ENCODE measurements around the gene DISP1. TPM values are rescaled to one million over a fixed set of nuclear protein-coding genes. Genes with fewer than 3 reads are reported as not detected.
A peak's percentile ranks its signal among the peaks of the same experiment; 100 is the strongest.

DISP1 gene, protein sequence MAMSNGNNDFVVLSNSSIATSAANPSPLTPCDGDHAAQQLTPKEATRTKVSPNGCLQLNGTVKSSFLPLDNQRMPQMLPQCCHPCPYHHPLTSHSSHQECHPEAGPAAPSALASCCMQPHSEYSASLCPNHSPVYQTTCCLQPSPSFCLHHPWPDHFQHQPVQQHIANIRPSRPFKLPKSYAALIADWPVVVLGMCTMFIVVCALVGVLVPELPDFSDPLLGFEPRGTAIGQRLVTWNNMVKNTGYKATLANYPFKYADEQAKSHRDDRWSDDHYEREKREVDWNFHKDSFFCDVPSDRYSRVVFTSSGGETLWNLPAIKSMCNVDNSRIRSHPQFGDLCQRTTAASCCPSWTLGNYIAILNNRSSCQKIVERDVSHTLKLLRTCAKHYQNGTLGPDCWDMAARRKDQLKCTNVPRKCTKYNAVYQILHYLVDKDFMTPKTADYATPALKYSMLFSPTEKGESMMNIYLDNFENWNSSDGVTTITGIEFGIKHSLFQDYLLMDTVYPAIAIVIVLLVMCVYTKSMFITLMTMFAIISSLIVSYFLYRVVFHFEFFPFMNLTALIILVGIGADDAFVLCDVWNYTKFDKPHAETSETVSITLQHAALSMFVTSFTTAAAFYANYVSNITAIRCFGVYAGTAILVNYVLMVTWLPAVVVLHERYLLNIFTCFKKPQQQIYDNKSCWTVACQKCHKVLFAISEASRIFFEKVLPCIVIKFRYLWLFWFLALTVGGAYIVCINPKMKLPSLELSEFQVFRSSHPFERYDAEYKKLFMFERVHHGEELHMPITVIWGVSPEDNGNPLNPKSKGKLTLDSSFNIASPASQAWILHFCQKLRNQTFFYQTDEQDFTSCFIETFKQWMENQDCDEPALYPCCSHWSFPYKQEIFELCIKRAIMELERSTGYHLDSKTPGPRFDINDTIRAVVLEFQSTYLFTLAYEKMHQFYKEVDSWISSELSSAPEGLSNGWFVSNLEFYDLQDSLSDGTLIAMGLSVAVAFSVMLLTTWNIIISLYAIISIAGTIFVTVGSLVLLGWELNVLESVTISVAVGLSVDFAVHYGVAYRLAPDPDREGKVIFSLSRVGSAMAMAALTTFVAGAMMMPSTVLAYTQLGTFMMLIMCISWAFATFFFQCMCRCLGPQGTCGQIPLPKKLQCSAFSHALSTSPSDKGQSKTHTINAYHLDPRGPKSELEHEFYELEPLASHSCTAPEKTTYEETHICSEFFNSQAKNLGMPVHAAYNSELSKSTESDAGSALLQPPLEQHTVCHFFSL (N-terminal part only)
- polyA plus RNA-seq (ENCODE audit: insufficient read length in 3 of 3), result 10 to 100 TPM; 14.6 to 15.7 (median 14.7) TPM

DNA sequence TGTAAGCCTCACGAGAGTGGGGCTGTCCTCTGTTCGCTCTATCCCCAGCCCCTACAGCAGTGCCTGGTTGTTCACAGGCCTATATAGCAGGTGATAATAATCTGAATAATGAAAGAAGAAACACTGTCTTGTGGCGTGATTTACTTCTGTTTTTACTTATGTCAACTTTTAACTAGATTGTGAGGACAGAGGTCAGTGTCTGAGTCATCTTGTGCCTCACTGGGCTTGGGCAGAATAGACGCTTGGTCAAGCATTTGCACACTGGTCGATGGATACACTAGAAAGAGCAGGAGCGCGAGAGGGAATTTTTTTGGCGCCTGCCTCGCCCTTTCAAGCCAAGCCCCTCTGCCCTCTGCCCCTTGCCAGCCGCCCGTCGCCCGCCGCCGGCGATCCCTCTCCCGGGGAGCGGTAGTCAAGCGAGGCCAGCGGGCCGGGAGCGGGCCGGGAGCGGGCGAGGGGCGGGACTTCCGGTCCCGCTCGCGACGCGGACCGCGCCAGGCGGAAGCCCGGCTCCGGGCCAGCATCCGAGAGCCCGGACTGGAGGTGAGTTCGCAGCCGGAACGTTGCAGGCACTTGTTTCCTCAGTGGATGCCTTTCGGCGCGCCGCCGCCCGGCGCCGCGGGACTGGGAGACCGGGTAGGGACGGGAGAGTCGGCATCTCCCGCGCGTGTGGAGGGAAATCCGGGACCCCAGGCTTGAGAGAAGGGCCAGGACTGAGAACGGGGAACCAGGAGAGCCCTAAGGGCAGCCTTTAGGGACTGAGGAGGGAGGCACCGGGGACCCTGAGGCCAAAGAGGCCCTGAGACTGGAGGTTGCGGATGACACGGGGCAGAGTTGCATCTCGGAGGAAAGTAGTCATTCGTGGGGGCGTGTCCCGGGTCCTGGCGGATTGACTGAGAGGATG is at the start of gene DISP1:
DISP1 (plus strand) TSS at position 504 of the 904 bp plus-strand sequence. CDS start 127,785 bp downstream, outside the sequence.
- peak in 2 of 3 donors; percentile 41 to 51 for DNase-seq (ENCODE audit: low read depth in 3 of 3, low spot score in 2 of 3)

DNA sequence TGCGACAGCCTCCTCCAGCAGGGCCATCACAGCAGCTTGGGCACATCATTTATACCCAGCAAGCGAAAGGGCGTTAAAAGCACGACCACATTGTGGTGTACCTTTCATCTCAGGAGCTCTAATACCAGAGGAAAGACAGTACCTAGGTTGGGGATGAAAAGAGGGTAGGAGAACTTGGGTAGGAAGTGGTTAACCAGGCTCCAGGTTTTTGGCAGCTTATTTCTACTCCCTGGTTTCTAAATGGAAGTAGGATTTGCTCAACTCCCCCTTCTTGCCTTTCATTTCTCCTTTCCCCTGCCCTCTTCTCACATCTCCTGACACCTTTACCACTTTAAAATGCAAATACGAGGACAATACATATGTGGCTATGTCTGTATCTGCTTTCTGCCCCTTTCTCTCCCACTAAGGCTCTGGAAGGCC is 47.7 kb upstream of the DISP1 start:
- no peak for DNase-seq (ENCODE audit: low read depth in 3 of 3, low spot score in 2 of 3)

DNA sequence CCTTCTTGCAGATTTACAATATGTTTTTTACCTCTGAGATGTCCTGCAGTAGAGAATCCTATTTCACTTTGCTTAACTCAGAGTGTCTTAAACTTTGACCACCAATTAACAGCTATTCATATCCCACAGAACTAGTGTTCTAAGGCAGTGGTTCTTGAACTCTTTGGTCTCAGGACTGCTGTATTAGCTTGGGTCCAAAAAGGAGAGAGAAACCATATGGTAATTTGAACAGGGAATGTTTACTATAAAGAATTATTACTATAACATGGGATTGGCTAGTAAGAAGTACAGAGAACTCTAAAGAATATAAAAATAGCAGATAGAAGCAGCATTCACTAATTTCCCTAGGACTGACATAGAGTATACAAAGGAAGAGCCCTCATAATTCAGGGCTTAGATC is 46.2 kb upstream of the DISP1 start:
- no peak for DNase-seq (ENCODE audit: low read depth in 3 of 3, low spot score in 2 of 3)

DNA sequence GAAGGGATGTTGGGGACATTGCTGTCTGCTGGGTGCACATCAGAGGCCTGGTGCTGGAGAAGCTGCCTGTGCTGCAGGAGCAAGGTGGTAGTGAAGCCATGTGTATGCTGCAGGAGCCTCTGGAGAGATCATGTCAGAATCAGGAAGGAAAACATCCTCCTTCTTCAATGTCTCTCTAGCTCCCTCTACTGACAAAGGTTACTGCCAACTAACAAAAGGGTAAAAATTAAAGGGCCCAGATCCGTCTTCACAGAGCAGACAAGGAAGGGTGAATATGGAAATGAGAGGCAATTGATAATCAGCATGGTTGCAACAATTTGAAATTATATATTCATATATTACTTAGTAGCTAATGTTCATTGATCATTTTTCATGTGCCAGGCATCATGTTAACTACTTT is 45.7 kb upstream of the DISP1 start:
- no peak for DNase-seq (ENCODE audit: low read depth in 3 of 3, low spot score in 2 of 3)

DNA sequence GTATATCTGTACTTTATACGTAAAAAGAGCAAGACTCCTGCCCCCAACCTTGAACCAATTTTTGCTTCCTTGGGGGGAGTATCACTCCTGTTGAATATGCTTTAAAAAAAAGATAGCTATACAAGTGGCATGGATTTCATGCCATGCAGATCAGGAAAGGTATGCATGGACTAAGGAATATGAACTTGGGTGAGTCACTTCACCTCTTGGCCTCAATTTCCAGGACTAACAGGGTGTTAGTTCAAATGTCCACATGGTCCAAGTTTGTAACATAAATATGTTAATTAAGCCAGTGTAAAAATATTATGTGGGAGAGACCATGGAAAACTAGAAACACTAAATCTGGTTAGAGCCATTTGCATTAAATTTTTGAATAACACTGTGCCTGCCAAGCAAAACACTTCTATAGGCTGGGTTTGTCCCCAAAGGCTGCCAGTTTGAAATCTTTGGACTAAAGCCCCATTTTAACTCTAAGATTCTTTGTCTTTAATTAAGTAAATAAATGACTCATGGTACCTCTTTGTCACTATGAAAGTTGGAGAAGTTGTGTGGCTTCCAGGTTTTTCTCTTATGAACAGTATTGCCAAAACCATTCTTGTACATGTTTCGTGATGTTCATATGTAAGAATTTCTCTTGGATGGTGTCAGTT is 44.7 kb upstream of the DISP1 start:
- no peak for DNase-seq (ENCODE audit: low read depth in 3 of 3, low spot score in 2 of 3)

DNA sequence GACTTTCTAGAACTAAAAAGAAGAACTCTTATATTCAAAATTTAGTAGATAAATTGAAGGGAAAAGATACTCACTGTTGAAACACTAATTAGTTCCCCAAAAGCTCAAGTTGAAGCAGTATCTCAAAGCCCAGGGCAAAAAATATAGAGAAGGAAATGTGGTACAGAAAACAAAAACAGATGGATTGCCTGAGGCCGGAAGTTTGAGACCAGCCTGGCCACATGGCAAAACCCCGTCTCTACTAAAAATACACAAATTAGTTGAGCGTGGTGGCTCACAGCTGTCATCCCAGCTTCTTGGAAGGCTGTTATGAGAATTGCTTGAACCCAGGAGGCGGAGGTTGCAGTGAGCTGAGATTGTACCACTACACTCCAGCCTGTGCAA is 41.9 kb upstream of the DISP1 start:
- no peak for DNase-seq (ENCODE audit: low read depth in 3 of 3, low spot score in 2 of 3)

DNA sequence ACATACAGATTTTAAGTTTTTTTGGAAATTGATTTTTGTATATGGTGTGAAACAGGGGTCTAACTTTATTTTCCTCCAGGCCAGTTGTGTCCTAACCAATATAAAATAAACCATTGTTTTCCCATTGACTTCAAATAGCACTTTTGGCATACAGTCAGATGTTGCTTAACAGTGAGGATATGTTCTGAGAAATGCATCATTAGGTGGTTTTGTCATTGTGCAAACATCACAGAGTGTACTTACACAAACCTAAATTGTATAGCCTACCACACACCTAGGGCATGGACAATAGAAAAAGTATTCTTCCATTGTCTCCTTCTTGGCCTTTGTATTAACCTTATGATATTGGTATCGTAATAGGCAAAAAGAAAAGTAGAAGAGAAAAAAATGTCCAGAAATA is 37.4 kb upstream of the DISP1 start:
- DNase-seq (ENCODE audit: low read depth in 3 of 3, low spot score in 2 of 3), result no peak

DNA sequence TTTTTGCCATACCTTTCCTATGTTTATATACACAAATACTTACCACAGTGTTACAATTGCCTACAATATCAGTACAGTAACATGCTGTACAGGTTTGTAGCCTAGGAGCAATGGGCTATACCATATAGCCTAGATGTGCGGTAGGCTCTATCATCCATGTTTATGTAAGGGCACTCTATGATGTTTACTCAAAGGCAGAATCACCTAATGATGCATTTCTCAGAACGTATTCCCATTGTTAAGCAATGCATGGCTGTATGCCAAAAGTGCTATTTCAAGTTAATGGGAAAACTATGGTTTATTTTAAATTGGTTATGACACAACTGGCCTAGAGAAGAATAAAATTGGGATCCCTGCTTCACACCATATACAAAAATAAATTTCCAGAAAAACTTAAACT is 36.9 kb upstream of the DISP1 start:
- DNase-seq (ENCODE audit: low read depth in 3 of 3, low spot score in 2 of 3), result no peak

DNA sequence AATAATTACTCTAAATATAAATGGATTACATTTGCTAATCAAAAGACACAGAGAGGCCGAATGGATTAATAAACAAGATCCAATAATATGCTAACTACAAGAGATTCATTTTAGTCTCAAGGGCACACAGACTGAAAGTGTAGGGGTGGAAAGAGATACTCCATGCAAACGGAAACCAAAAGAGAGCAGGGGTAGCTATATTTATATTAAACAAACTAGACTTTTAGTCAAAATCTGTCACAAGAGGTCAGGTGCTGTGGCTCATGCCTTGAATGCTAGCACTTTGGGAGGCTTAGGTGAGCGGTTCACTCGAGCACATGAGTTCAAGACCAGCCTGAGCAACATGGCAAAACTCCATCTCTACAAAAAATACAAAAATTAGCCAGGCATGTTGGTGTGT is 33.6 kb upstream of the DISP1 start:
- DNase-seq (ENCODE audit: low read depth in 3 of 3, low spot score in 2 of 3), result no peak

DNA sequence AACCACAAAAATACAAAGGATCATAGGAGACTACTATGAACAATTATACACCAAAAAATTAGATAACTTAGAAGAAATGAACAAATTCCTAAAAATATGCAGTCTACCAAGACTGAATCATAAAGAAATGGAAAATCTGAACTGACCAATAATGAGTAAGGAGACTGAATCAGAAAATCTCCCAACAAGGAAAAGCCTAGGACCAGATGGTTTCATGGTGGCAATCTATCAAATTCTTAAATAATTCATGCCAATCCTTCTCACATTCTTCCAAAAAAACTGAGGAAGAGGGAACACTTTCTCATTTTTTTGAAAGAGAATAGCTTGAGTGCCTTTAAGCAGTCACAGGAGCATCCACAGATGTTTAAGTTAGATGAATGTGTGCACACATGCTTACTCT is 31.8 kb upstream of the DISP1 start:
- no peak for DNase-seq (ENCODE audit: low read depth in 3 of 3, low spot score in 2 of 3)

DNA sequence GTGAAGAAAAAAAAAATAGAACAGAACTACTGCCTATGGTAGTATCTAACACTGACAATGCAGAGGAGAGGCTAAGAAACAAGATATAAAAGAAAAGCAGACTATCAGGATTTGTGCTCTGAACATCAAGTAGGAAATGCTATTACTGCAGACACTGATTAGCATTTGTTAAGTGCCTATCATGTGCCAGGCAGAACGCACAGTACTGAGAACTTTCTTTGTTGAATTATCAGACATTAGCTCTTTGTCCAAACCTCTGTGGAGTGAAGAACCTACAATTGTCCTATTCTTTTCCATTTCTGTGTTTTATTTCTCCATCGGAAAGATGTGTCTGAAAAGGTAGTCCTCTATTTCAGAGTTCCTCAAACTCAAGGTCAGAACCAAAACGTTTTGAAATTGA is 30.5 kb upstream of the DISP1 start:
- DNase-seq (ENCODE audit: low read depth in 3 of 3, low spot score in 2 of 3), result no peak

DNA sequence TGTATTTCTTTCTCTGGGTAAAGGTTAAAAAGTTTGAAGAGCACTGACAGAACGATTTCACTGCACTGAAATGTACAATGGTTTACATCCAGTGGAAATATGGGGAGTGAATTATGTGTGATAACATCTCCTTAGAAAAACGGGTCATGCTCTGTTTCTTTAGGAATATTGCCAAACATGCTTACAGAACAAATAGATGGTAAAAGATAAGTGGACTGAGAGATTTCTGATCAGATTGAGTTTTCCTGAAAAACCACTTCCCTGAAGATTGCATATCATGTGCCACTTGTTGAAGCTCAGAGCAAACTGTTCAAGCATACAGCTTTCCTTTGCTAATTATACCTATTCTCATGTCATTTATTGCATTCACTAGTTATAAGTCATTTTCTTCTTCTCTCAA is 29.9 kb upstream of the DISP1 start:
- no peak for DNase-seq (ENCODE audit: low read depth in 3 of 3, low spot score in 2 of 3)

DNA sequence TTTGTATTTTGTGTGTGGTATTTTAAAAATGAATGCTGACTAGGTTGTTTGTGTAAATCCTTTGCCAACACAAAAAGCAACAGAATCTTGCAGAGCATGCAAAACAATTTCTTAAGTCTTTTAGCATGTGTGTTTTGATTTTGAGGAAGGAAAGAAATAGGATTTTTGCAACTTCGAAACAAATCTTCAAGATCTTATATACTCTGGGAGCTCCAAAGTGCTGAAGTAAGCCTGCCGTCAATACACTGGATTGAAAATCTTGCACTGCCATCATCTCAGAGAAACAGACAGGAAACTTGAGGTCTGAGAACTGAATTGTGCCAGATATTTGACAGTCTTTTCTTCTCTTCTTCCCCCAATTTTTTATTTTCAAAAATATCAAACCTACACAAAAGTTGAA is 29.3 kb upstream of the DISP1 start:
- DNase-seq (ENCODE audit: low read depth in 3 of 3, low spot score in 2 of 3), result no peak

DNA sequence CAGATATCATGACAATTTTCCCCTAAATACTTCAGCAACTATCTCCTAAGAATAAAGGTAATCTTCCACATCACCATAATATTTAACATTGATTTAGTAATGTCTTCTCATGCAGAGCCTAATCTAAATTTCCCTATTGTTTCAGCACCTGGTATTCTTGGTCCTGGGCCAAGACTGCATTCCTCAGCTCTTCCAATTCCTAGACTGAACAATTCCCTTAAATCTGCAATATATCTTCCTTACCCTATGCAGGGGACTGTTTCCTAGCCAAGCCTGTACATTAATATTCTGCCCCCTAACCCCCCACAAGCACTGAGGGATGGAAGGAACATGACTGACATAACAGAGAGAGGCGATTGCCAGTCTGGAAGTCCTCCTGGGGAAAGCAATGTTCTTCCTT is 28.7 kb upstream of the DISP1 start:
- DNase-seq (ENCODE audit: low read depth in 3 of 3, low spot score in 2 of 3), result no peak

DNA sequence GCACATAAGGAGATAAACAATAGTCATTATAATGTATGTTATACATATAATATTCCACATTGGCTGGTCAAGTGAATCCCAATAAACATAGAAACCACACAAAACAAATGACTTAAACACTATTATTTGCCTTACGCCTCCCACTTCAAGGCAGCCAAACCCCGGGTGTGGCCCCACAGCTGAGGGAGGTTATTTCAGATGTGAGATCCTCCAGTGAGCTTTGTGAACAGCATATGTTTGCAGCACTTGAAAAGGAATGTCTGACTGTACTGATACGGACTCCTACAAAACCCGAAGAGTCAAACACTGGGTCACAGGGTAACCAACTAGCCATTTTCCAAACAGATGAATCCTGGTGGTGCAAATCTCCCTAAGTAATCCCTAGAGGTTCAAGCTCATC is 27.1 kb upstream of the DISP1 start:
- no peak for DNase-seq (ENCODE audit: low read depth in 3 of 3, low spot score in 2 of 3)

DNA sequence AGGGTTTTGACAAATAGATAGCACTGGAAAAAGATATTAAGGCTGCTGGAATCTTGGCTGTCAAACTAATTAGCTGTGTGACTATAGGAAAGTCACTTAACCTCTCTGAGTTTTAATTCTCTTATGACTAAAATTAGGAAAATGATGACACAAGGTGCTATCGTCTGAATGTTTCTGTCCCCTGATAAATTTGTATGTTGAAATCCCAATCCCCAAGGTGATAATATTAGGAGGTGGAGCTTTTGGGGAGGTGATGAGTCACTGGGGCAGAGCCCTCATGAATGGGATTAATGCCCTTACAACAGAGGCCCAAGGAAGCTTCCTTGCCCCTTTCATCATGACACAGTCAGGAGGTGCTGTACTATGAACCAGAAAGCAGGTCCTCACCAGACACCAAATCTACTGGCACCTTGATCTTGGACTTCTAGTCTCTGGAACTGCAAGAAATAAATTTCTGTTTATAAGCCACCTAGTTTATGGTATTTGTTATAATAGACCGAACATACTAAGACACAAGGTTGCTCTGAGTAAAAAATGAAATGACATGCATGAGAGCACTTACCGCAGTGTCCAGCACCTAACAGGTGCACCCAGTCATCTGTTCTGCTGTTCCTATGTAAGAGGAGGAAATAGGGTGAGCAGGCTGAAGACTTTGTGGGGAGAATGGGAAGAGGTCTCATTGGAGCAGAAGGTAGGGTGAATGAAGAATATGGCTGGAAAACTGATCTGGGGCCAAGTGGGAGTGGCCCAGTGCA is 26.3 kb upstream of the DISP1 start:
- no peak for DNase-seq (ENCODE audit: low read depth in 3 of 3, low spot score in 2 of 3)

DNA sequence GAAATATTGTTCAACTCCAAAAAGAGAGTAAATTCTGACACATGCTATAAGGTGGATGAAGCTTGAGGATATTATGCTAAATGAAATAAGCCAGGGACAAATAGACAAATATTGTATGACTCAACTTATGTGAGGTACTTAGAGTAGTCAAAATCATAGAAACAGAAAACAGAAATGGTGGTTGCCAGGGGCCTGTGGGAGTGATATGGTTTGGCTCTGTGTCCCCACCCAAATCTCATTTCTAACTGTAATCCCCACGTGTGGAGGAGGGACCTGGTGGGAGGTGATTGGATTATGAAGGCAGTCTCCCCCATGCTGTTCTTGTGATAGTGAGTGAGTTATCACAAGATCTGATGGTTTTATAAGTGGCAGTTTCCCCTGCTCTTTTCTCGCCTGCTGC is 24.7 kb upstream of the DISP1 start:
- DNase-seq (ENCODE audit: low read depth in 3 of 3, low spot score in 2 of 3), result no peak

DNA sequence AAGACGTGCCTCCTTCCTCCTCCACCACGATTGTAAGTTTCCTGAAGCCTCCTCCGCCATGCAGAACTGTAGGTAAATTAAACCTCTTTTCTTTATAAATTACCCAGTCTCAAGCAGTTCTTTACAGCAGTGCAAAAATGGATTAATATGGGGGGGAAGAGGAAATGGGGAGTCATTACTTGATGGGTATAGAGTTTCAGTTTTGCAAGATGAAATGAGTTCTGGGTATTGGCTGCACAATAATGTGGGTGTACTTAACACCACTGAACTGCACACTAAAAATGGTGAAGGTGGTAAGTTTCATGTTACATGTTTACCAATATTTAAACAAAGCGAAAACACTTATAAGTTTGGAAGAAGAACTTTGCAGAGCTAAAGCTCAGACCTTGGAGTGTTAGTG is 24.3 kb upstream of the DISP1 start:
- no peak for DNase-seq (ENCODE audit: low read depth in 3 of 3, low spot score in 2 of 3)
